ENCODE data around the gene SLAMF9. TPM values are rescaled to one million over a fixed set of nuclear protein-coding genes. Genes with fewer than 3 reads are reported as not detected.

The SLAMF9 gene
- total RNA-seq = not detected

DNA sequence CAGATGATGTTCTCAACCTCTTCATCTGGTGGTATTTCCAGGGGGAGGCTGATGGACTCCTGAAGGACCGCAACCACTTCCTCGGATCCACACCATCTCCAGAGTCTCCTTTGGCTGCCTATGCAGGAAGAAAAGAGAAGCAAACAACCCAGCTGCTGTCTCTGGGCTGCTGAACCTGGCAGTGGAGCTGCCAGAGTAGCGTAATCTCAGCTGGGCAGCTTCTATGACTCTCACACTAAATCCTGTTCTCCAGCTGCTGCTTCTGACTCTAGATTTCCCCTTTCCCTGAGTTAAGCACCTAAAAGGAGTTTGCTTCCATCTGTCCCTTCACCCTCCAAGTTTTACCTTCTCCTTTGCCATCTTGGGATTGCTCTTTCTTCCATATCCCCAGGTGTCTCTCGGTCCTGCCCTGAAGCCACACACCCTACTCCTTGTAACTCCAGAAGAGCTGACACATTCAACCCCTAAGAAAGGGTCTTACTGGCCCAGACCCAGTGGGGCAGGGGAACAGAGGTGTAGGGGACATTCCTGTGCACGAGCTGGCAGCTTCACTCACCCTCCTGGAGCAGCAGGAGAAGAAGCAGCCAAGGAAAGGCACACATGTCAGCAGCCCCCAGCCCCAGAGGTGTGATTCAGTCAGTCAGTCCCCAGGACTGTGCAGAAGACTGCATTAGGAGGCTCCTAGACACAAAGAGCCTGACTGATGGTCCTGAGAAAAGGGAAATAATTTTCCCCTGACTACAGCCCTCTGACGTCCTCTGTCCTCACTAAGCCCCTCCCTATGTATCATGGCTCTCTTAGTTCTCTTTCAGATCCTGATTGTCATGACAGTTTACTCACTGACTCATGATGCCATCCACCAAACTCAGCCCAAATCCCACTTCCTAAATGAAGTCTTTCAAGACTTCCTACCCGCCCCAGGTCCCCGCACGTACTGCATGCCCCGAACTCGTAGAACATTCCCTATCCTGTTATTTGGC is at the start of gene SLAMF9:
SLAMF9 (minus strand) TSS at position 702 of the 980 bp plus-strand sequence; CDS start at position 602, 100 bp downstream.
- intact Hi-C loops (cut with DNase I; ENCODE audit: low total_unique reads) = no loop called here
- 70 to 74% methylated on average over 11 of the region's 11 CpGs for WGBS, 2 donors
- no peak within 1 kb of the TSS for H3K4me3 ChIP-seq (ENCODE audit: low read depth, poor library complexity, severe bottlenecking)
- TF ChIP-seq, protein P1, sequence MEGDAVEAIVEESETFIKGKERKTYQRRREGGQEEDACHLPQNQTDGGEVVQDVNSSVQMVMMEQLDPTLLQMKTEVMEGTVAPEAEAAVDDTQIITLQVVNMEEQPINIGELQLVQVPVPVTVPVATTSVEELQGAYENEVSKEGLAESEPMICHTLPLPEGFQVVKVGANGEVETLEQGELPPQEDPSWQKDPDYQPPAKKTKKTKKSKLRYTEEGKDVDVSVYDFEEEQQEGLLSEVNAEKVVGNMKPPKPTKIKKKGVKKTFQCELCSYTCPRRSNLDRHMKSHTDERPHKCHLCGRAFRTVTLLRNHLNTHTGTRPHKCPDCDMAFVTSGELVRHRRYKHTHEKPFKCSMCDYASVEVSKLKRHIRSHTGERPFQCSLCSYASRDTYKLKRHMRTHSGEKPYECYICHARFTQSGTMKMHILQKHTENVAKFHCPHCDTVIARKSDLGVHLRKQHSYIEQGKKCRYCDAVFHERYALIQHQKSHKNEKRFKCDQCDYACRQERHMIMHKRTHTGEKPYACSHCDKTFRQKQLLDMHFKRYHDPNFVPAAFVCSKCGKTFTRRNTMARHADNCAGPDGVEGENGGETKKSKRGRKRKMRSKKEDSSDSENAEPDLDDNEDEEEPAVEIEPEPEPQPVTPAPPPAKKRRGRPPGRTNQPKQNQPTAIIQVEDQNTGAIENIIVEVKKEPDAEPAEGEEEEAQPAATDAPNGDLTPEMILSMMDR (IDR thresholded peaks at IDR 0.05) = no peak
- no peak for TF ChIP-seq POLR2A (IDR thresholded peaks at IDR 0.05)
- peak in 1 of 2 donors; percentile 77 for DNase-seq (ENCODE audit: low spot score in 2 of 2)

DNA sequence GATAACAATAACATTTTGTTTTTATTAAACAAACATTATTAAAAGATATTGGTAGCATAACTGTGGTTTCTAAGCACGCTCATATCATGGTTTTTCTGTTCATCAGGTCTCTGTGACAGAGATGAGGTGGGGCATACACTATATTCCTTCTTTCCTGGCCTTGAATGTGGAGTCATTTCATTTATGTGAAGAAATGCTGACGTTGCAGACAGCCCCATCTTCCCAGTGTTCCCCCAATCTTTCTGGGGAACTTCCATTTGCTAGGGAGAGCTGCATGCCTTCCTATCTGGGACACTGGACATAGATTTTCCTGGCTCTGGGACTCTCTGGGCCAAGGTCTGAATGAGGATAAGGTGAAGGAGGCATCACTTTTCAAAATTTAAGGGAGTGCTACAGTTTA is 47.4 kb upstream of the SLAMF9 start:
- no peak for DNase-seq (ENCODE audit: low spot score in 2 of 2)
- intact Hi-C loops (cut with DNase I; ENCODE audit: low total_unique reads) = loop anchor here (10.0 kb wide), 1 partner anchor 197 kb away; the partner anchor contains the start of gene FCRL6
- TF ChIP-seq, protein P1 (IDR thresholded peaks at IDR 0.05) = no peak
- TF ChIP-seq POLR2A (IDR thresholded peaks at IDR 0.05) = no peak
- H3K4me3 ChIP-seq (ENCODE audit: low read depth, poor library complexity, severe bottlenecking) = no peak overlapping the region
- WGBS, 2 donors = 78 to 82% methylated on average over 2 of the region's 2 CpGs

DNA sequence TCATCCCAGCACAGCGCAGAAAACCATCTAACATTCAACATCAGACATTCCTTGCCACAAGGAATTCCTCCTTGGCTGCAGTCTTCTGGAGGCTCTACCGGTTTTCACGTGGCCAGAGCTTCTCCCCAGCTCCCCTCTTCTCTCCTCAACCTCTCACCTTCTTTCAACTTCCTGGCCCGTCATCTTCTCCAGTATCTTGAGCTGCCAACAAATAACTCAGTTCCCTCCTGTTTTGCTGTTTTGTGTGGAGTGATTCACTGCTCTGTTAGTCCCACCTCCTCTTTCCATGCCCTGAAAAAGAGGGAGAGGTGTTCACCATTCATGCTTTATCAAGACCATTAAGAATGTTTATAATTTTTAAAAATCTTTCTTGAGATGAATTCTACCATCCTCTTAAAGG is 45.2 kb upstream of the SLAMF9 start:
- TF ChIP-seq, protein P1 (IDR thresholded peaks at IDR 0.05) = no peak
- no peak for TF ChIP-seq POLR2A (IDR thresholded peaks at IDR 0.05)
- intact Hi-C loops (cut with DNase I; ENCODE audit: low total_unique reads) = no loop called here
- DNase-seq (ENCODE audit: low spot score in 2 of 2) = no peak
- no peak overlapping the region for H3K4me3 ChIP-seq (ENCODE audit: low read depth, poor library complexity, severe bottlenecking)
- WGBS, 2 donors = 68 to 74% methylated on average over 4 of the region's 4 CpGs

DNA sequence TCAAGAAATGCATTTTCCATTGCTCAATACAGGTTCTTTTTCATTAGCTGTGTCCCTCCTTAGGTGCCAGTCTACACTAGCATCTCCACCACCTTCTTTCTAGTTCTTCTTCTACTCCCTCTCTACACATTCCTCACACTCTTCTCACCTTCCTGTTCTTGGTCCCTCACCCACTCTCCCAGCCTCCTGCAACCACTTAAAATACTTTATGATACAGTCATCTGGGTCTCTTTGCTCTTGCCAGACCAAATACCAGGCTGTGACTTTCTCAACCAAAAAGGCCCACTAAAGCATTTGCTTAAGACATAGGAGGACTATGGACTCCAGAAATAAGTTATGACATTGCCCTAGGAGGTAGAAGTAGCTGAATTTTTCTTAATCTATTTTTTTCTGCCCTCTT is 42.6 kb upstream of the SLAMF9 start:
- intact Hi-C loops (cut with DNase I; ENCODE audit: low total_unique reads) = no loop called here
- DNase-seq (ENCODE audit: low spot score in 2 of 2) = no peak

DNA sequence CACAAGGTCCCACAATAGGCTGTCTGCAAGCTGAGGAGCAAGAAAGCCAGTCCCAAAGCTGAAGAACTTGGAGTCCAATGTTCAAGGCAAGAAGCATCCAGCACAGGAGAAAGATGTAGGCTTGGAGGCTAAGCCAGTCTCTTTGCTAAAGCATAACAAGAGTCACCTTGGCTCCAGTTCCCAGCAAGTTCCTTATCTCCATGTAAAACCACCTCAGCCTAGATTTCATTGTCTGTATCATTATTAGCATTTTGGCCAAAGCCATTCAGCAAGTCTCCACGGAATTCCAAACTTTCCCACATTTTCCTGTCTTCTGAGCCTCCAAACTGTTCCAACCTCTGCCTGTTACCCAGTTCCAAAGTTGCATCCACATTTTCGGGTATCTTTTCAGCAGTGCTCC is 40.9 kb upstream of the SLAMF9 start:
- no peak for DNase-seq (ENCODE audit: low spot score in 2 of 2)
- TF ChIP-seq, protein P1 (IDR thresholded peaks at IDR 0.05) = no peak
- no peak for TF ChIP-seq POLR2A (IDR thresholded peaks at IDR 0.05)
- no peak overlapping the region for H3K4me3 ChIP-seq (ENCODE audit: low read depth, poor library complexity, severe bottlenecking)
- 88 to 92% methylated on average over 2 of the region's 2 CpGs for WGBS, 2 donors
- intact Hi-C loops (cut with DNase I; ENCODE audit: low total_unique reads) = no loop called here

More for the DNA sequence above, 42.6 kb upstream of the SLAMF9 start:
- no peak for TF ChIP-seq POLR2A (IDR thresholded peaks at IDR 0.05)
- TF ChIP-seq, protein P1 (IDR thresholded peaks at IDR 0.05) = no peak
- no peak overlapping the region for H3K4me3 ChIP-seq (ENCODE audit: low read depth, poor library complexity, severe bottlenecking)
